ENCODE results near the gene FLNB. TPM values are rescaled to one million over a fixed set of nuclear protein-coding genes. Genes with fewer than 3 reads are reported as not detected.

The FLNB gene
- total and polyA plus RNA-seq, 2 of the 13 experiments (the other 11 are each of a cell fraction or from before 2014, with no cell fraction given), result 106 to 130 TPM

DNA sequence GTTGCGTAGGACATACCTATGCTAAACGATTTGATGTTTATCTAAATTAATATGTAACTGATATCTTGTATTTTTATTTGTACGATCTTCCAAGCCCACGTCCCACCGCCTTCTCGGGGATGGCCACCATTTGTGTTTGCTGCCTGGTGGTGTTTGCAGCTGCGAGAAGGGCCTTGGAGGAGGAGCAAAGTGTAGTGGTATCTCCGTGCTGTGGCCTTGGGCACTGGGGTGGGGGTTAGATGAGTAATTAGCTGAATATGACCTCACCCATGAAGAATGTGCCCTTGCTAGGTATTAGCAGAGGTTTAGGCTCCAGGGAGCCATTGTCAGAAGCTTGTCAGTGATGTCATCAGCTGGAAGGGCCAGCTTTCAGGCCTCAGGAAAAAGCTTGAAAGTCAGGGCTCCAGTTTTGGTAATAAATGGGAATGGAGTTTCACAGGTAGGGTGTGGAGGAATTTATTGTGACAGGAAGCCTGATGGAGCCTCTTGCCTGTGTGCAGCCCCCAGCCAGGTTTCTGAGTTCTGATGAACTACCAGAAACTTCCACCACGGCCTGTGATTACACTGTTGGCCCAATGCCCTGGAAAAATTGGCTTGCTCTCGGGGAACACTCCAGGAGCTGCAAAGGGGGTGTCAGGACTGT is 41.0 kb downstream of the FLNB start (continued):
- TF ChIP-seq ZNF235 (CRISPR knock-in tag; IDR thresholded peaks at IDR 0.05; ENCODE audit: borderline replicate concordance) (no peak), HNRNPH1 (optimal IDR thresholded peaks at IDR 0.05; ENCODE audit: low read depth, low read length) (no peak), RFX3 (CRISPR knock-in tag; IDR thresholded peaks at IDR 0.05) (0 out of 2 replicates have a peak, but pooled peaks have one; percentile 14), ZNF207 (IDR thresholded peaks at IDR 0.05; ENCODE audit: borderline replicate concordance) (no peak), TARDBP (CRISPR knock-in tag; IDR thresholded peaks at IDR 0.05) (peak; percentile 86; the same call in 1 of the 2 replicates), MTA1 (CRISPR knock-in tag; IDR thresholded peaks at IDR 0.05; ENCODE audit: borderline replicate concordance) (peak; percentile 91), ISL2 (CRISPR knock-in tag; IDR thresholded peaks at IDR 0.05) (peak; percentile 90), THAP11 (CRISPR knock-in tag; IDR thresholded peaks at IDR 0.05) (peak; percentile 65; the same call in 1 of the 2 replicates), ZMYM4 (CRISPR knock-in tag; IDR thresholded peaks at IDR 0.05) (peak; percentile 78), JUNB (CRISPR knock-in tag; IDR thresholded peaks at IDR 0.05; ENCODE audit: borderline replicate concordance) (peak; percentile 90), ZNF878 (CRISPR knock-in tag; IDR thresholded peaks at IDR 0.05) (0 out of 2 replicates have a peak, but pooled peaks have one; percentile 16)
- TF ChIP-seq, protein P1, sequence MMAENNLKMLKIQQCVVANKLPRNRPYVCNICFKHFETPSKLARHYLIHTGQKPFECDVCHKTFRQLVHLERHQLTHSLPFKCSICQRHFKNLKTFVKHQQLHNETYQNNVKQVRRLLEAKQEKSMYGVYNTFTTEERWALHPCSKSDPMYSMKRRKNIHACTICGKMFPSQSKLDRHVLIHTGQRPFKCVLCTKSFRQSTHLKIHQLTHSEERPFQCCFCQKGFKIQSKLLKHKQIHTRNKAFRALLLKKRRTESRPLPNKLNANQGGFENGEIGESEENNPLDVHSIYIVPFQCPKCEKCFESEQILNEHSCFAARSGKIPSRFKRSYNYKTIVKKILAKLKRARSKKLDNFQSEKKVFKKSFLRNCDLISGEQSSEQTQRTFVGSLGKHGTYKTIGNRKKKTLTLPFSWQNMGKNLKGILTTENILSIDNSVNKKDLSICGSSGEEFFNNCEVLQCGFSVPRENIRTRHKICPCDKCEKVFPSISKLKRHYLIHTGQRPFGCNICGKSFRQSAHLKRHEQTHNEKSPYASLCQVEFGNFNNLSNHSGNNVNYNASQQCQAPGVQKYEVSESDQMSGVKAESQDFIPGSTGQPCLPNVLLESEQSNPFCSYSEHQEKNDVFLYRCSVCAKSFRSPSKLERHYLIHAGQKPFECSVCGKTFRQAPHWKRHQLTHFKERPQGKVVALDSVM (CRISPR knock-in tag; IDR thresholded peaks at IDR 0.05), result peak; percentile 49; the same call in 1 of the 2 replicates
- TF ChIP-seq, protein P2, sequence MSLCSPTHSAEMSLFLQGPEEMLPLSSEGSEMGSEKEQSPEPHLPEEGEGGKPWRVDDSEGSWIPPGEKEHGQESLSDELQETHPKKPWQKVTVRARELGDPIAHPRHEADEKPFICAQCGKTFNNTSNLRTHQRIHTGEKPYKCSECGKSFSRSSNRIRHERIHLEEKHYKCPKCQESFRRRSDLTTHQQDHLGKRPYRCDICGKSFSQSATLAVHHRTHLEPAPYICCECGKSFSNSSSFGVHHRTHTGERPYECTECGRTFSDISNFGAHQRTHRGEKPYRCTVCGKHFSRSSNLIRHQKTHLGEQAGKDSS (CRISPR knock-in tag; IDR thresholded peaks at IDR 0.05; ENCODE audit: borderline replicate concordance, low read depth), result peak; percentile 73
- TF ChIP-seq, protein P3, sequence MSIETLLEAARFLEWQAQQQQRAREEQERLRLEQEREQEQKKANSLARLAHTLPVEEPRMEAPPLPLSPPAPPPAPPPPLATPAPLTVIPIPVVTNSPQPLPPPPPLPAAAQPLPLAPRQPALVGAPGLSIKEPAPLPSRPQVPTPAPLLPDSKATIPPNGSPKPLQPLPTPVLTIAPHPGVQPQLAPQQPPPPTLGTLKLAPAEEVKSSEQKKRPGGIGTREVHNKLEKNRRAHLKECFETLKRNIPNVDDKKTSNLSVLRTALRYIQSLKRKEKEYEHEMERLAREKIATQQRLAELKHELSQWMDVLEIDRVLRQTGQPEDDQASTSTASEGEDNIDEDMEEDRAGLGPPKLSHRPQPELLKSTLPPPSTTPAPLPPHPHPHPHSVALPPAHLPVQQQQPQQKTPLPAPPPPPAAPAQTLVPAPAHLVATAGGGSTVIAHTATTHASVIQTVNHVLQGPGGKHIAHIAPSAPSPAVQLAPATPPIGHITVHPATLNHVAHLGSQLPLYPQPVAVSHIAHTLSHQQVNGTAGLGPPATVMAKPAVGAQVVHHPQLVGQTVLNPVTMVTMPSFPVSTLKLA (IDR thresholded peaks at IDR 0.05), result no peak
- TF ChIP-seq, protein P4, sequence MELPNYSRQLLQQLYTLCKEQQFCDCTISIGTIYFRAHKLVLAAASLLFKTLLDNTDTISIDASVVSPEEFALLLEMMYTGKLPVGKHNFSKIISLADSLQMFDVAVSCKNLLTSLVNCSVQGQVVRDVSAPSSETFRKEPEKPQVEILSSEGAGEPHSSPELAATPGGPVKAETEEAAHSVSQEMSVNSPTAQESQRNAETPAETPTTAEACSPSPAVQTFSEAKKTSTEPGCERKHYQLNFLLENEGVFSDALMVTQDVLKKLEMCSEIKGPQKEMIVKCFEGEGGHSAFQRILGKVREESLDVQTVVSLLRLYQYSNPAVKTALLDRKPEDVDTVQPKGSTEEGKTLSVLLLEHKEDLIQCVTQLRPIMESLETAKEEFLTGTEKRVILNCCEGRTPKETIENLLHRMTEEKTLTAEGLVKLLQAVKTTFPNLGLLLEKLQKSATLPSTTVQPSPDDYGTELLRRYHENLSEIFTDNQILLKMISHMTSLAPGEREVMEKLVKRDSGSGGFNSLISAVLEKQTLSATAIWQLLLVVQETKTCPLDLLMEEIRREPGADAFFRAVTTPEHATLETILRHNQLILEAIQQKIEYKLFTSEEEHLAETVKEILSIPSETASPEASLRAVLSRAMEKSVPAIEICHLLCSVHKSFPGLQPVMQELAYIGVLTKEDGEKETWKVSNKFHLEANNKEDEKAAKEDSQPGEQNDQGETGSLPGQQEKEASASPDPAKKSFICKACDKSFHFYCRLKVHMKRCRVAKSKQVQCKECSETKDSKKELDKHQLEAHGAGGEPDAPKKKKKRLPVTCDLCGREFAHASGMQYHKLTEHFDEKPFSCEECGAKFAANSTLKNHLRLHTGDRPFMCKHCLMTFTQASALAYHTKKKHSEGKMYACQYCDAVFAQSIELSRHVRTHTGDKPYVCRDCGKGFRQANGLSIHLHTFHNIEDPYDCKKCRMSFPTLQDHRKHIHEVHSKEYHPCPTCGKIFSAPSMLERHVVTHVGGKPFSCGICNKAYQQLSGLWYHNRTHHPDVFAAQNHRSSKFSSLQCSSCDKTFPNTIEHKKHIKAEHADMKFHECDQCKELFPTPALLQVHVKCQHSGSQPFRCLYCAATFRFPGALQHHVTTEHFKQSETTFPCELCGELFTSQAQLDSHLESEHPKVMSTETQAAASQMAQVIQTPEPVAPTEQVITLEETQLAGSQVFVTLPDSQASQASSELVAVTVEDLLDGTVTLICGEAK (IDR thresholded peaks at IDR 0.05), result no peak
- TF ChIP-seq, protein P4 (CRISPR knock-in tag; IDR thresholded peaks at IDR 0.05), result no peak; the same call in 1 of the 2 replicates
